Kidney tubule cell (primary cell): ENCODE data around the gene LRRC40.
"Not testable (repeated sequence)": the region's sequence is repeated elsewhere in the genome, so short reads cannot be mapped to it uniquely, and the experiment has no call there.

ENCODE experiments used
- DNase-seq: peaks from one replicate; pipeline ENCODE4 v3.0.0-alpha.2; 2018; ENCODE audit warnings: low spot score

Gene LRRC40

GRCh38 chr1:70202173-70202758 lies 3.1 kb downstream of the LRRC40 start:
- DNase-seq = no peak

DNA sequence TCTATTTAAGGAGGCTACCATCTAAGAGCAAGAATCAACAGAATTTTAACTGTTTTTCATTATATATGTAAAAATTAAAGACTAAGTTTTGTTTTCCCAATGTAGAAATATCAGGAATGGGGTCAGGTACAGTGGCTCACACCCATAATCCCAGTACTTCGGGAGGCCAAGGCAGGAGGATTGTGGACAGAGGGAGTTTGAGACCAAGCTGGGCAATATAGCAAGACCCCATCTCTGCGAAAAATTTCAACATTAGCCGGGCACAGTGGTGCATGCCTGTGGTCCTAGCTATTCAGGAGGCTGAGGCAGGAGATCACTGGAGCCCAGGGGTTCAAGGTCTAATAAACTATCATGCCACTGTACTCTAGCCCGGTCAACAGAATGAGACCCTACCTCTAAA lies 5.3 kb downstream of the LRRC40 start:
- DNase-seq = no peak

DNA sequence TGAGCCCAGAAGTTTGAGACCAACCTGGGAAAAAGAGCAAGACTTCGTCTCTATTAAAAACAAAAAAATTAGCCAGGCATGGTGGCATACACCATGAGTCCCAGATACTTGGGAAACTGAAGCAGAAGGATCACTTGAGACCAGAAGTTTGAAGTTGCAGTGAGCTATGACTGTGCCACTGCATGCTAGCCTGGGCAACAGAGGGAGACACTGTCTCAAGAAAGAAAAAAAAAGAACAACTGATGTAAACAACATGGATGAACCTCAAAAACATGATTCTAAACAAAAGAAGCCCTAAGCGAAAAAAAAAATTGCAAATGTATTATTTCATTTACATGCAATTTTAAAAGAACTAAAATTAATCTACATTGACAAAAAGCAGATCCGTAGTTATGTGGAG lies 9.0 kb downstream of the LRRC40 start:
- DNase-seq = no peak

DNA sequence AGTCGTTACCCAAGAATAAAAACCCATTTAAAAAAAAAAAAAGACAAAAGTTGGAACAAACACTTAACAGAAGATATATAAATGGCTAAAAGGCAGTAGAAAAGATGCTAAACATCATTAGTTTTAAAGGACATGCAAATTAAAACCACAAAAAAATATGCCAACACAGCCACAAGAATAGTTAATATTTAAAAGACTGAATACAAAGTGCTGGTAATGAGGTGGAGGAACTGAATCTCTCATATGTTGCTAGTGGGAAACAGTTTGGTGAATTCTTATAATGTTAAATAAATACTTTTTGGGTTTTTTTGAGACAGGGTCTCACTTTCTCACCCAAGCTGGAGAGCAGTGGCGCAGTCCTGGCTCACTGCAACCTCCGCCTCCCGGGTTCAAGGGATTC lies 10.0 kb downstream of the LRRC40 start:
- peak; percentile 20 for DNase-seq

DNA sequence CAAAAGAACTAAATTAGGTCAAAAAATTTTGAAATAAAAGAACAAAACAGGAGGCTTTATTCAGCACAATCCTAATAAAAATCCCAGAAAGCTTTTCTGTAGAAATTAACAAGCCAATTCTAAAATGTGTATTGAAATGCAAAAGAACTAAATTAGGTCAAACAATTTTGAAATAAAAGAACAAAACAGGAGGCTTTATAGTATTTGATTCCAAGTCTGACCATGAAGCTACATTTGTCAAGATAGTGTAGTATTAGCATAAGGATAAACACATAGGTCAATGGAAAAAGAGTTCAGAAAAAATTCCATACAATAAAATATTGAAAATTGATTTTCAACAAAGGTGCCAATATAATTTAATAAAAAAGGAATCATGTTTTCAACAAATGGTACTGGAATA lies 10.8 kb downstream of the LRRC40 start:
- DNase-seq = no peak

DNA sequence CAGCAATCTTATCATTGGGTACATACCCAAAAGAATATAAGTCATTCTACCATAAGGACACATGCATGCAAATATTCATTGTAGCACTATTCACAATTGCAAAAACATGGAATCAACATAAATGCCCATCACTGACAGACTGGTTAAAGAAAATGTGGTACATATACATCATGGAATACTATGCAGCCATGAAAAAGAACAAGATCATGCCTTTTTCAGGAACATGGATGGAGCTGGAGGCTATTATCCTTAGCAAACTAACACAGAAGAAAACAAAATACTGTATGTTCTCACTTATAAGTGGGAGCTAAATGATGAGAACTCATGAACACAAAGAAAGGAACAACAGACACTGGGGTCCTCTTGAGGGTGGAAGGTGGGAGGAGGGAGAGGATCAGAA lies 12.9 kb downstream of the LRRC40 start:
- DNase-seq = not testable (repeated sequence)

GRCh38 chr1:70190180-70190579 lies 15.2 kb downstream of the LRRC40 start:
- no peak for DNase-seq

DNA sequence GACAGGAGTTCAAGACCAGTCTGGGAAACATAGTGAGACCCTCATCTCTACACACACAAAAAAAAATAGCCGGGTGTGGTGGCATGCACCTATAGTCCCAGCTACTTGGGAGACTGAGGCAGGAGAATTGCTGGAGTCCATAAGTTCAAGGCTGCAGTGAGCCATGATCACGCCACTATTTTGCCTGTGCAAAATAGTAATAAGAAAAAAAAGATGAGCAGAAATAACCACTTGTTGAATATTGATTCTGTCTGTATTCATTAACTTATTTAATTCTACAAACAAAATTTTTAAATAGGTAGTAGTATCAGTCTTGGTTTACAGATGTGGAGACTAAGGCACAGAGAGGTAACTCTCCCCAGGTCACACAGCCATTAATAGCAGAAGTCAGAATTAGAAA lies 16.9 kb downstream of the LRRC40 start:
- DNase-seq = no peak

DNA sequence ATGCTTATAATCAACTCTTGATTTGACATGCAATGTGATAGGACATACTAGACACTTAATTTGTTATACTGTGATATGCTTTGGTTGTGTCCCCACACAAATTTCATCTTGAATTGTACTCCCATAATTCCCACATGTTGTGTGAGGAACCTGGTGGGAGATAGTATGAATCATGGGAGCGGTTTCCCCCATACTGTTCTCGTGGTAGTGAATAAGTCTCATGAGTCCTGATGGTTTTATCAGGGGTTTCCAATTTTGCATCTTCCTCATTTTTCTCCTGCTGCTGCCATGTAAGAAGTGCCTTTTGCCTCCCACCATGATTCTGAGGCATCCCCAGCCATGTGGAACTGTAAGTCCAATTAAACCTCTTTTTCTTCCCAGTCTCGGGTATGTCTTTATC lies 20.2 kb downstream of the LRRC40 start:
- not testable (repeated sequence) for DNase-seq

GRCh38 chr1:70171512-70171911 lies 33.9 kb downstream of the LRRC40 start:
- no peak for DNase-seq

- DNase-seq = no peak
Measured at GRCh38 chr1:70169018-70169839, 36.1 kb downstream of the LRRC40 start.

GRCh38 chr1:70168283-70168682 lies 37.1 kb downstream of the LRRC40 start:
- DNase-seq = no peak

GRCh38 chr1:70164350-70164749 lies 41.0 kb downstream of the LRRC40 start:
- DNase-seq = no peak

GRCh38 chr1:70156529-70157120 lies 48.8 kb downstream of the LRRC40 start:
- peak; percentile 41 for DNase-seq

DNA sequence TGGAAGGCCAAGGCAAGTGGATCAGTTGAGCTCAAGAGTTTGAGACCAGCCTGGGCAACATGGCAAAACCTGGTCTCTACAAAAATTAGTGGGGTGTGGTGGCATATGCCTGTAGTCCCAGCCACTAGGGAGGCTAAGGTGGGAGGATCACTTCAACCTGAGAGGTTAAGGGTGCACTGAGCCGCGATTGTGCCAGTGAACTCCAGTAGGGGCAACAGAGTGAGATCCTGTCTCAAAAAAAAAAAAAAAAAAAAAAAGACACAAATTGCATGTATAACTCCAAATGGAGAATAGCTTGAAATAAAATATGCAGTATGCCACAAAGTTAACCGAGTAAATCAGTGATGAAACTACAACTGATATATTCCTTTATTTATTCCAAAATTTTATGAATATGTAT lies 51.6 kb downstream of the LRRC40 start:
- DNase-seq = no peak

- no peak for DNase-seq
Measured at GRCh38 chr1:70150444-70150843, 54.9 kb downstream of the LRRC40 start.

DNA sequence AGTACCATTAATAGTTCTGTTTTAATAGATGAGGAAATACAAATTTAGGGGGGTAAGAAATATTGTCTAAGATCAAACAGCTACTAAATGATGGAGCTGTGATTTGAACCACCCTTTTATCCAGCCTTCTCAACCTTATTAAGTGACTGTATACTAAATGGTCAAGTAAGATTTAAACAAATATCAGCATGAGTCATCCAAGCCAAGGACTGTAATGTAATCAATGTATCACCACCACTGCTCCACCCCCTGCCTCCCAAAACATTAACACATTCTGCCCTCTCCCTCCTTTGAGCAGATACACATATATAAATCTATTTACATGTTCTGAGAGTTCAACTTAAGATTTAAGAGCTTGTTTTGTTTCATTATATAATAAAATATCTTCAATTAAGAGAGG lies 58.9 kb downstream of the LRRC40 start:
- peak; percentile 25 for DNase-seq

DNA sequence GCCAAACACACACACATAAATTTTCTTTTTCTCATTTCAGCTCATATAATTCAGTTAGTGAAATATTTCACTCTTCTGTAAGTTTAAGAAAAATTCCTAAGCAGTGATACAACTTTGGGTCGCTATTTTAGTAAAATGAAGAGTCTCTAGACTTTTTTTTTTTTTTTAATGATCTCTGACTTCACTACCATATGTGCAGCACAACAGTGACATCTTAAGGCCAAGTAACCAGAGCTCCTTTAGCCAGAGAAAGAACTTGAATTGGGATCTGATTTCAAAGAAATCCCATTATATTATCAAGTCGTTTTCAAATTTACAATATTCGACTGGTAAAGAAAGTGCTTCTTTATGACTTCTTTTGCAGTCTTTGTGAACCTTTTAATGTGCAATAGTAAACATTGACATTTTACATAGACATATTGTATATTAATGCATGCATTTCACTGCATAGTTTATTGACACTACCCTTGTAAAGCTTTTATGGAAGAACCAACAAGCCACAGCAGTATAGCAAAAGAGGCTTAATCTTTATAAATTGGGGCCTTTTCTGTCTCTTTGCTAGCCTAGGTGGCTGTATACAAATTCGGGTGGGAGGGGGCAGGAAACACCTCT lies 62.2 kb downstream of the LRRC40 start:
- no peak for DNase-seq

DNA sequence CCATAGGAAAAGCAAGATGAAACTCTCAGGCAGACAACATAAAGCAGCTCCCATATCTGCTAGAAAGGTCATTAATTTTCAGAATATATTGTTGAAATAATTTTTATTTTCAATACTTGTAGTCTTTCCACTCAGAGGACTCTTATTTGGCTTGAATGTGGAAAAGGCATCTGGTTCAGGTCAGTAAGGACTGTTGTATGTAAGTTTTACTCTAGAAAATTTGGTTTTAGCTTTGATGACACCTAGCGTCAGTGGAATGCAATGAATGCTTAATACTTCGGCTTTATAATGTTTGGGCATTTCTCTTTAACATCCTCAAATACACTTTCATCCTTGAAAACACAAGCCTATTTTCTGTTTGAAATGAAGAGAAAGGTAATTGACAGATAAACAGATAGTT lies 63.3 kb downstream of the LRRC40 start:
- DNase-seq = no peak

DNA sequence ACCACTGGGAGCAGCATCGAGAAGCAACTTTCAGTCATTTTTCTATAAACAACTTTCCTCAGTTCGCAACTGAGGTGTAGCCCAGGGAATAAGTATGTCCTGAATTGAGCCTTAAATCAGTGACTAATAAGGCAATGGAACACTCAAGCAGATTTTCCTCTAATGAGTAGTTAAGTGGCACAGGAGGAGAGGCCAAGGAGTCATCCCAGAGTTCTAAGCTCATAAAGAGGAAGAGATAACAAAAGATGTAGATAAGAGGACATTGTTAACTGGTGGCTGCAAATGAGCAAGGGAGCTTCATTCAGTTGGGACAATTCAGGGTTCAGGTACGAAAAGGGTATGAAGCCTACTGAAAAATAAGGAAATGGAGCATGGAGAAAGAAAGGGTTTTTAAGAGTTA lies 64.5 kb downstream of the LRRC40 start:
- peak; percentile 5 for DNase-seq

- DNase-seq = no peak
Measured at GRCh38 chr1:70140343-70140742, 65.0 kb downstream of the LRRC40 start.

GRCh38 chr1:70134148-70134547 lies 71.2 kb downstream of the LRRC40 start:
- no peak for DNase-seq

DNA sequence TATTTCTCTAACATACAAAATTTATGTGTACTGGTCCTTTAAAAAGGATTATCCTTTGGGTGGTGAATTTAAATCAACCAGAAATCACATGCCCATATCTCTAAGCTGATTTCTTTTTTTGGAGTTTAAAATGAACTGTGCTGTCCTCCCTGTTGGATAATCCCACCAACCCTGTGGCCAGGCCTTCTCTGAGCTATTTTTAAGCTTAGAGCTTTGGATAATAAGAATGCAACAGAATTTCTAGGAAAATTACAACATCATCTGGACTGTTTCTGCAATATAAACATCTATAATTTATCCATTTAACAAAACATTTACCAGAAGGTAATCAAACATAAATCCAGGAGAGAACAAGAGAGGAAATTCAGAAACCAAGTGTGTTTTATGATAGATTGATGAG lies 88.3 kb downstream of the LRRC40 start:
- DNase-seq = no peak
